ENCODE data around the gene PLCH1. TPM values are rescaled to one million over a fixed set of nuclear protein-coding genes. Genes with fewer than 3 reads are reported as not detected.

The PLCH1 gene
- total RNA-seq, 2 experiments from 2014 or later: 0.03 to 0.20 TPM

GRCh38 chr3:155525324-155525833, 219.5 kb downstream of the PLCH1 start:
- Histone ChIP-seq H3K36me3 (ENCODE audit: insufficient read depth, low read length) (no peaks in the 10 kb centered on the region), H3K27ac (ENCODE audit: low read depth in 1 of 2, low read length in 2 of 2) (no peak overlapping the region), H3K4me1 (ENCODE audit: insufficient read depth, low read length) (no peaks in the 10 kb centered on the region), H3K9me3 (ENCODE audit: control insufficient read depth in 1 of 2, insufficient read depth in 1 of 2, low read length in 2 of 2) (no peaks in the 10 kb centered on the region), H3K27me3 (ENCODE audit: control insufficient read depth in 1 of 2, insufficient read depth in 2 of 2, low read length in 2 of 2) (no peaks in the 10 kb centered on the region), H3K4me3 (ENCODE audit: low read length) (no peak overlapping the region)
- H3K4me3 Mint-ChIP-seq: no peak overlapping the region
- H3K27ac Mint-ChIP-seq: no peak overlapping the region
- DNase-seq: no peak
- TF ChIP-seq, protein P1, sequence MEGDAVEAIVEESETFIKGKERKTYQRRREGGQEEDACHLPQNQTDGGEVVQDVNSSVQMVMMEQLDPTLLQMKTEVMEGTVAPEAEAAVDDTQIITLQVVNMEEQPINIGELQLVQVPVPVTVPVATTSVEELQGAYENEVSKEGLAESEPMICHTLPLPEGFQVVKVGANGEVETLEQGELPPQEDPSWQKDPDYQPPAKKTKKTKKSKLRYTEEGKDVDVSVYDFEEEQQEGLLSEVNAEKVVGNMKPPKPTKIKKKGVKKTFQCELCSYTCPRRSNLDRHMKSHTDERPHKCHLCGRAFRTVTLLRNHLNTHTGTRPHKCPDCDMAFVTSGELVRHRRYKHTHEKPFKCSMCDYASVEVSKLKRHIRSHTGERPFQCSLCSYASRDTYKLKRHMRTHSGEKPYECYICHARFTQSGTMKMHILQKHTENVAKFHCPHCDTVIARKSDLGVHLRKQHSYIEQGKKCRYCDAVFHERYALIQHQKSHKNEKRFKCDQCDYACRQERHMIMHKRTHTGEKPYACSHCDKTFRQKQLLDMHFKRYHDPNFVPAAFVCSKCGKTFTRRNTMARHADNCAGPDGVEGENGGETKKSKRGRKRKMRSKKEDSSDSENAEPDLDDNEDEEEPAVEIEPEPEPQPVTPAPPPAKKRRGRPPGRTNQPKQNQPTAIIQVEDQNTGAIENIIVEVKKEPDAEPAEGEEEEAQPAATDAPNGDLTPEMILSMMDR (IDR thresholded peaks at IDR 0.05): no peak
- no peaks in the 10 kb centered on the region for H3K9me3 Mint-ChIP-seq
- ChIA-PET POLR2A (no interaction called here), CTCF (no interaction called here)
- no peaks in the 10 kb centered on the region for H3K4me1 Mint-ChIP-seq (ENCODE audit: low read depth)
- H3K27me3 Mint-ChIP-seq: no peaks in the 10 kb centered on the region
- intact Hi-C loops (cut with DNase I, micrococcal nuclease): no loop called here
- no peaks in the 10 kb centered on the region for H3K36me3 Mint-ChIP-seq (ENCODE audit: low read depth)
- ATAC-seq (ENCODE audit: poor library complexity): no peak

DNA sequence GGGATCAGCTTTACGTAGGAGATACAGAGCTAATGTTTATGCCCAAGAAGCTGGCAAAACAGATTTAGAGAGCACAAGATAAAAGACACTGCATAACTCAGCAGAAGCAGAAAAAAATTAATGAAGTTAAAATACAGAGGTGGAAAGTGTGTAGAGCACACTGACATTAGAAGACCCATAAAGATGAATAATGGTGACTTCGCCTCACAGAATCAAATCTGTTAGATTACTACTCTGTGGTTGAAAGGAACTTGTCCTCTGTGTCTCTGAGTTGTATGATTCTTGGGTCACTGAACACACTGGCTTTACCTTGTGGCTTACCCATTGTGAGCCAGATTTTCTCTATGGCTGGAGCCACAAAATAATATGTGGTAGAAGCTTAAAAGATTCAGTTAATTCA, 224.4 kb downstream of the PLCH1 start:
- Histone ChIP-seq H3K4me1 (ENCODE audit: insufficient read depth, low read length) (no peaks in the 10 kb centered on the region), H3K27me3 (ENCODE audit: control insufficient read depth in 1 of 2, insufficient read depth in 2 of 2, low read length in 2 of 2) (no peaks in the 10 kb centered on the region), H3K36me3 (ENCODE audit: insufficient read depth, low read length) (no peaks in the 10 kb centered on the region), H3K4me3 (ENCODE audit: low read length) (no peak overlapping the region), H3K27ac (ENCODE audit: low read depth in 1 of 2, low read length in 2 of 2) (no peak overlapping the region), H3K9me3 (ENCODE audit: control insufficient read depth in 1 of 2, insufficient read depth in 1 of 2, low read length in 2 of 2) (no peaks in the 10 kb centered on the region)
- no peak for DNase-seq
- TF ChIP-seq, protein P1 (IDR thresholded peaks at IDR 0.05): no peak
- no peak overlapping the region for H3K27ac Mint-ChIP-seq
- H3K4me3 Mint-ChIP-seq: no peak overlapping the region
- CTCF ChIA-PET: no interaction called here
- intact Hi-C loops (cut with DNase I, micrococcal nuclease): no loop called here
- no peaks in the 10 kb centered on the region for H3K9me3 Mint-ChIP-seq
- no peak for ATAC-seq (ENCODE audit: poor library complexity)
- no peaks in the 10 kb centered on the region for H3K36me3 Mint-ChIP-seq (ENCODE audit: low read depth)
- POLR2A ChIA-PET: no interaction called here
- H3K4me1 Mint-ChIP-seq (ENCODE audit: low read depth): no peaks in the 10 kb centered on the region
- H3K27me3 Mint-ChIP-seq: no peaks in the 10 kb centered on the region

- DNase-seq (peak in 1 of 14 experiments; percentile 1), ATAC-seq (ENCODE audit: poor library complexity) (no peak)
- no peaks in the 10 kb centered on the region for H3K27me3 Mint-ChIP-seq
- no peak overlapping the region for H3K4me3 Mint-ChIP-seq
- no peaks in the 10 kb centered on the region for H3K4me1 Mint-ChIP-seq (ENCODE audit: low read depth)
- no peaks in the 10 kb centered on the region for H3K9me3 ChIP-seq (ENCODE audit: control insufficient read depth in 1 of 2, insufficient read depth in 1 of 2, low read length in 2 of 2)
- no peak overlapping the region for H3K4me3 ChIP-seq (ENCODE audit: low read length)
- H3K27me3 ChIP-seq (ENCODE audit: control insufficient read depth in 1 of 2, insufficient read depth in 2 of 2, low read length in 2 of 2): no peaks in the 10 kb centered on the region
- H3K27ac Mint-ChIP-seq: no peak overlapping the region
- H3K4me1 ChIP-seq (ENCODE audit: insufficient read depth, low read length): no peaks in the 10 kb centered on the region
- ChIA-PET POLR2A (no interaction called here), CTCF (no interaction called here)
- H3K36me3 Mint-ChIP-seq (ENCODE audit: low read depth): no peaks in the 10 kb centered on the region
- H3K9me3 Mint-ChIP-seq: no peaks in the 10 kb centered on the region
- TF ChIP-seq, protein P1 (IDR thresholded peaks at IDR 0.05): no peak
- no peak overlapping the region for H3K27ac ChIP-seq (ENCODE audit: low read depth in 1 of 2, low read length in 2 of 2)
- no peaks in the 10 kb centered on the region for H3K36me3 ChIP-seq (ENCODE audit: insufficient read depth, low read length)
- intact Hi-C loops (cut with DNase I, micrococcal nuclease): no loop called here
Observed at GRCh38 chr3:155519078-155519477, 225.8 kb downstream of the PLCH1 start.

Data from CD4-positive, alpha-beta T cell (primary cell).